HG02938 (cell line): Measurements from ENCODE around the gene CEP44.

ENCODE experiments used
- ATAC-seq: cut with Tn5 transposase; IDR thresholded peaks from one replicate; pipeline ENCODE4 v1.9.1; 2021; ENCODE audit warnings: mild to moderate bottlenecking, moderate library complexity; ENCODE audit not compliant: unreplicated experiment

Gene CEP44, protein sequence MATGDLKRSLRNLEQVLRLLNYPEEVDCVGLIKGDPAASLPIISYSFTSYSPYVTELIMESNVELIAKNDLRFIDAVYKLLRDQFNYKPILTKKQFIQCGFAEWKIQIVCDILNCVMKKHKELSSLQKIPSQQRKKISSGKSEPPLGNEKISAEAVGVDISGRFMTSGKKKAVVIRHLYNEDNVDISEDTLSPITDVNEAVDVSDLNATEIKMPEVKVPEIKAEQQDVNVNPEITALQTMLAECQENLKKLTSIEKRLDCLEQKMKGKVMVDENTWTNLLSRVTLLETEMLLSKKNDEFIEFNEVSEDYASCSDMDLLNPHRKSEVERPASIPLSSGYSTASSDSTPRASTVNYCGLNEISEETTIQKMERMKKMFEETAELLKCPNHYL

DNA sequence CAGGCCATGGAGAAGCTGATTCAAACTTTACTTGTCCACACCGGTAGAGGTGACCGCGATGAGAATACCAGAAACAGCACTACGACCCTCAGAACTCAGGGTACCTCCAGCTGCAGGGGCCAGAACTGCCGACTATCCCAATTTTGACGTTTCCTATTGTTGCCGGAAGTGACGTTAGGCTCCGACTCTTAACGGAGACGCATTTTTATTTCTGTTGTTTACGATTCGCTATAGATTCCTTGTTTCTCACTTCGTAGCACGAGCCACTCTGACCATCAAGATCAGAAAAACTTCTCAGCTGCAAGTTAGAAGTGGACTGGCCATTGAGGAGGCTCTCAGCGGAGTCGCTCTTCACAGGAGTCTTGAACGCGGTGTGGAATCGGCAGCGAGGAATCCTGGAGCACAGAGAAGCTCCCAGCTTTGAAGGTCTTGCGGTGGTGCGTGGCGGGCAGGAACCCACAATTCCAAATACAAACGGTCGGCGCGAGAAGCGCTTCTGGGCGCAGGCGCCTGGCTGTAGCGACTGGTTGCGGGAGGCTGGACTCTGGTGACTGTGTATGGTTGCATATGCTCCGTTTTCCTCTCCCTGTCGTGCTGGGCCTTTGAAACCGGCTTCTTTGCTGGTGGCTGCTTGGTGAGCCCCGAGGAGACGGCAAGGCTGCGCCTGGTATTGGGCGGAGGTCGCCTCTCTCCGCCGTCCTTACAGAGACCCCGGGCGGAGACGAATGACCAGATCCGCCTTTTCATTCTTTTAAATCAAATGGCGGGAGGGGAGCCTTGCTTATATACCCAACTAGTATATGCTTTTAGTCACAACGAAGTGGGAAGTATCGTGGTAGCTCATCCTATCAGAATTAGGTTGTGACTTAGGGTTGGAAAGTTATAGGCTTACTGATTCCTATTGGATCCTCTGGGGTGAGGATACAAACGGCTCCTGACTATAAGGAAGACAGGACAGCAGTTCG is at the start of gene CEP44, which contains the start of gene FBXO8:
Gene CEP44, plus strand, starts transcription at position 405 of the 965 bp plus-strand sequence. CDS start 15,211 bp downstream, outside the sequence.
Gene FBXO8, minus strand, starts transcription at position 161 of the 965 bp plus-strand sequence. CDS start 20,575 bp downstream, outside the sequence.
- peak; percentile 51 for ATAC-seq

DNA sequence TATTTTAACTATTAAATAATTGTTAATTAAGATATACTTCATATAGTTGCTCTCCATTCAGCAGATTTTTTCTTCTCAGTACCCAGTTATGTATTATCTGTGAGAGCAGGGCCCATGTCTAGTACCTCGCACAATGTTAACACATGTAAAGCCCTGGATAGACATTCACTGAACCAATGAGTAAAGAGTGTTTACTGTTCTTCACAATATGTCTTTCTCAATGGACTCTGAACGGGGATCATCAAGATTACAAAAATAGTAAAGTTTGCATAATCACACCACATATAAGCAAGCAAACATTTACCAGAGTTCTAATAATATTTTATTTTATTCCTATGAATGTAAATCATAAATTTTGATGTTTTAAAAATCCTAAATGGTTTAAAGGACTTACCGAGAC is 47.4 kb upstream of the CEP44 start:
- no peak for ATAC-seq

DNA sequence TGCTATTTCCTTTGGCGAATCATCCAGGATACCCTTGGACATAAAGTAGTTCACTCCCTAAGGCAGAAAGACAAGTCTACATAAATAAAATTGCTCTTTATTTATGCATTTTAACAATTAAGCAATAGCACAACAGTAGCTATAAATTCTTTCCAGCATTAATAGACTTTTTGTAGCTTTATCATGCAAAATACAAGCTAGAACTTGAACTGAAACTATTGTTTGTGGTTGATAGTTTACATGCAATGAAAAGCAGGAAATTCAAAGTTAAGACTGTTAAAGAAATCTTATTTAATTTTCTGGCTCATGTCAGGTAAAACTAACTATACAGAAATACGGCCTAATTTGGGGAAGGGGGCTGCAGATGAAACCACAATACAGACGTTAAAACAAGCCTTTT is 42.5 kb upstream of the CEP44 start:
- no peak for ATAC-seq

DNA sequence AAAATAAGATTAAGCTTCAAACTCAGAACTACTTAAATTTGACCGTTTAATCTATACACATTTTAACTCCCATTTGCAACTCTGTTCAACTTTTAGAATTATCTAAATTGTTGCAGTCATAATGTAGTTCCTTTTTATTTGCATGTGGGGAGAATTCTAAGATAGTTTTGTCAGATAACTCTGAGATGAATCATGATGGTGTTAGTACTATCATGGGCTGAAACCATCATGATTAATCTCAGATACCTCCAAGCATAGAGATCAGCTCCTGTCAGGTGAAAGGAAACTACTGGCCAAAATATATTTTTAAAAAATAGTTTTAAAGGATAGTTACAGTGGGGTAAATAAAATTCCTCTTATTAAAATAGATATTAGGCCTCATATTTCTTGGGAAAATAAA is 39.3 kb upstream of the CEP44 start:
- ATAC-seq, result peak; percentile 91

DNA sequence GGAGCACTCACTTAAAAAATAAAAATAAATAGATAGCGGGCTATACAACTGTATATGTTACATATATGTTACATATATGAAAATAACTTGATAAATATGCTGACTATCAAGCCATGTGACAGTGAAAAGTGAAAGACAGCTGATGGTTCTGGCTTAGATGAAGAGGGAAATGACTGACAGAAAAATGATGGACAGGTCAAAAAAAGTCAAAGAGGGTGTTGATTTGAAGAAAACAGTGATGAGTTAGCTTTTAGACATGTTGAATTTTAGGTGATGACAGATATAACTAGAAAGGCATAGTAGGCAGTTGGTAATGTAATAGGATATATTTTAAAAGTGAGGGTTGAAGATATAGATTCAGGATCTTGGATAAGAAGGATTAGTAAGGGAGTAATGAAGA is 38.0 kb upstream of the CEP44 start:
- no peak for ATAC-seq

DNA sequence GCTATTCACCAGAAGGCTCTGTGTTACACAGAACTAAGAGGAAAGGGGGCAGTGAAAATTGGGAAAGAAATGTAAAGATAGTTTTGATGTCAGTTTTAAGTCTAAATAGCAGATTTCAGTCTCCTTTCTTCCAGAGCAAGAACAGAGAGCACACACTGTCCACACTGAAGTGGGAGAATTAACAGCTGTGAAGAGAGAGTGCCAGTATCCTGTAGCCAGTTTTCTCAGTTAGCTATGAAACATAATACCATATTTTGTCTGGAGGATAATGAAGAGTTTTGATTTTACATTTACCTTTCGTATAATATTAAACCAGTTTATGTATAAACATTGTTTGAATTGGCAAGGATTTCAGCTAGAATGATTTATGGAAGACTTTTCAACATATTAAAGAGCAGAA is 35.3 kb upstream of the CEP44 start:
- ATAC-seq, result no peak

DNA sequence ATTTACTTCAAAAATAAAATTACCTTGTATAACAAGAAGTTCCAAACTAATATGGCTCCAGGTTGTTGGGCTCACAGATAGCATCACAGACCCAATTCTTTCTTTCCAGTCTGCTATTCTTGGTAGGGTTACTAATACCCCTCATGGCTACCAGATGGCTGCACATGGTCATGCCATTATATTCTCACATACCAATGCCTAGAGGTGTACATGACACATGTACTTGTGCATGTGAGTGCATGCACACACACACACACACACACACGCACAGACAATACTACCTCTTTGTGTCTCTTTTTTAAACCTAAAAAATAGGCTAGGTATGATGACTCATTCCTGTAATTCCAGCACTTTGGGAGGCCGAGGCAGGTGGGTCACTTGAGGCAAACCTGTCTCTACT is 31.3 kb upstream of the CEP44 start:
- ATAC-seq, result no peak

DNA sequence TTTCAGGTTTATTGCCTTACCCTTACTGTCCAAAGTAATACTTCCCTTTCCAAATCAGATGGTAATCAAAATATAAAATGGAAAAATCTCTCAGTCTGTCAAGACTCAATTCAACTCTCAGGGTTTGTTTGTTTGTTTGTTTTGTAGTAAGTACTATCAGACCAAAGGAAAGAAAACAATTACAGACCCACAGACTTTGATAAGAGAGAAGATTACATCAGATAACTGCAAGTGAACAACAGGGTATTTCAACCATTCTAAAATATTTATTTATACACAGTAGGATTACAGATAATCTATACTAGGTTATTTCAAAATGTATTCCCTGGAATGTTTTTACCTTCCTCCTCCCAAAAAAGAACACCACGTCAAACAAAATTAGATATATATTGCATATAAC is 29.1 kb upstream of the CEP44 start:
- no peak for ATAC-seq

DNA sequence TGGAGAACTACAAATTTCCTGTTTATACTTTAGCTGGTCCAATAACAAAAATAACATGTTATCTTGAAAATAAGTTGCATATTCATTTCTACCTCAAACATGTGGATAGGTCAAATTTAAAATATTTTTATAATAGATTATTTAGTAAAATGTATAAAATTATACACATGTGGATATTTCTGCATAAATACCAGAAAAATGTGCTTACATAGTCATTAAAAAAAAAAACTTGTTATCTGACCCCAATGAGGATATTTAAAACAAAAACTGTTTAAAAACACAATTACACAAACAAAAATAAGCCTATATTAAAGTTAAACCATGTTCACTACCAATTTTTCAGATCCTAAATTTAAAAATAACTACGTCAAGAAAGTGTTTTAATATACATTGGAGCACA is 28.3 kb upstream of the CEP44 start:
- ATAC-seq, result no peak

DNA sequence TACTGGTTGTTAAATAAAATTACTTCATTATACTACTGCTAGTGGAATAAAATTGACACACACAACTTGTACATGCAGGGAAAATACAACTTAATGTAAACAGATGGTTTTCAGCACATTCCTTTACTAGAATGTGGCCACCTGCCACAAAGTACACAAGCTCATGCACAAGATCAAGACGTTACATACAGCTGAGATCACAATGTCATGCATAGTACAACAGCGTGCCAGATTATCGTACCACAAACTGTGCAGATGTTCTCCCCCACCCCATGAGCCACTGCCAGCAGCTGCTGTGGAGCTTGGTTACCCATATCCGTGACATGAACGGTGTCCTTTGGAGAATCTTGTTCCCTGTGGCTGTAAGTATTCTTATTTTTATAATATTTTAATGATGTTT is 27.9 kb upstream of the CEP44 start:
- no peak for ATAC-seq

DNA sequence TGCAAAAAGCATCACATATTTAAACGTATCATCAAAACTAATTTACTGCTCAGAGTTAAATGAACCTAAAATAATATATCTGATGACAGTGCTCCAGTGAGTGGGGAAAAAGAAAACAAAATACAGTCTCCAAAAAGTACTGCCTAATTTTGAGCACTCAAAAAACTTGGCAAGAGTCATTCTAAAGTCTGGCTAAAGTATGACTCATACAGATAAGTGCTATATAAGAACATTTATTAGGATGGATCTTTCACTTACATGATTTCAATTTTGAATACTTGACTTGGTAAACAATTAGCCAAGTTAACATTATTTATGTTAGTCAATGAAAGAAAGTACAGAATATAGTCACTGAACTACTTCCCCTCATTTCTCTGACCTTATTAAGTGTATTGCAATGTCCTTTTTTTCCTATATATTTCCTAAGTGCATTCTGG is 27.4 kb upstream of the CEP44 start:
- no peak for ATAC-seq

DNA sequence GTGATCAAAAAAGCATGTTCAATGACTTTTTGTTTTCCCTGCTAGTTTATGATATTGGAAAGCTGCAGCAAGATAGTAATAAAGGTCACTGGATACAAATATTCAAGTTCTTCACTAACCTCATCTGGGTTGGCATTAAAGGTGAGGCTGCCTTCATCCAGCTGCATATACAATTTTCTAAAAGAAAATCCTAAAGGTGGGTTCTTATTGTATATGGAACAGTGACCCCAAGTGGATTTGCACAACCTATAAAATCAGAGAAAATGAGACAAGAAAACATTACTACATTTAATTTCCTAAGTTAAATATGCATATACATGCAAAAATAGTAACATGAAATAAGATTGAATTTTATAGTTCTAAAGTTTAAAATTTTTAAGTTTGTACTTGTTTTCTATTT is 24.1 kb upstream of the CEP44 start:
- no peak for ATAC-seq

DNA sequence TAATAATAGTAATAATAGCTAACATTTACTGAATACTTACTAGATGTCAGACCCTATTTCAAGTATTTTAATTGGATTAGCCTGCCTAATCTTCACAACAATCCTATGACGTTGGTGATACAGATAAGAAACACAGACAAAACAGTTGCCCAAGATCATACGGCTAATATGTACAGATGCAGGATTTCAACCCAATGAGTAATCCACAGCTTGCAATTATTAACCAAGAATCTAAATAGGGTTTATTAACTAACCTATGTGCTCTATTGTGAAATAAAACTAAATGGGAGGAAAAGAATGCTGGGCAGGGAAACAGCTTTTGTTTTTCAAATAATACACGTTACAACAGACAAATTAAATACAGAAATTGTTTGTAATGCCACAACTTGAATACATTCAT is 23.6 kb upstream of the CEP44 start:
- peak; percentile 76 for ATAC-seq

DNA sequence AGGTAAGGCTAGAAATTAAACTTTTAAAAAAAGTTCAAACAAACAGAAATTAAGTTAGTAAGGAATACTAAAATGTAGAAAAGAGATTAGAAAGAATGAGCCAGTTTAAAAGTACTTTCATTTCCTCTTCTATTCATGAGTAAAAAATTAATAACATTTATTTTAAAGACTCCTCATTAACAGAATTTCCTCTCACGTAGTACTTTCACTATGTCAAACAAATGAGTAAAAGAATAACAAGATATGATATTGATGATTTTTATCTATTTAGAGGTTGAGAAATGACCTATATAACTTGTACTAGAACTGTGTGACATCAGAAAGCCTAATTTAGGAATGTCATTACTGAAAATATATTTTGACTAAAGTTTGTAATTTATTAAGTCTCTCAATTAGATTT is 22.3 kb upstream of the CEP44 start:
- peak; percentile 44 for ATAC-seq

DNA sequence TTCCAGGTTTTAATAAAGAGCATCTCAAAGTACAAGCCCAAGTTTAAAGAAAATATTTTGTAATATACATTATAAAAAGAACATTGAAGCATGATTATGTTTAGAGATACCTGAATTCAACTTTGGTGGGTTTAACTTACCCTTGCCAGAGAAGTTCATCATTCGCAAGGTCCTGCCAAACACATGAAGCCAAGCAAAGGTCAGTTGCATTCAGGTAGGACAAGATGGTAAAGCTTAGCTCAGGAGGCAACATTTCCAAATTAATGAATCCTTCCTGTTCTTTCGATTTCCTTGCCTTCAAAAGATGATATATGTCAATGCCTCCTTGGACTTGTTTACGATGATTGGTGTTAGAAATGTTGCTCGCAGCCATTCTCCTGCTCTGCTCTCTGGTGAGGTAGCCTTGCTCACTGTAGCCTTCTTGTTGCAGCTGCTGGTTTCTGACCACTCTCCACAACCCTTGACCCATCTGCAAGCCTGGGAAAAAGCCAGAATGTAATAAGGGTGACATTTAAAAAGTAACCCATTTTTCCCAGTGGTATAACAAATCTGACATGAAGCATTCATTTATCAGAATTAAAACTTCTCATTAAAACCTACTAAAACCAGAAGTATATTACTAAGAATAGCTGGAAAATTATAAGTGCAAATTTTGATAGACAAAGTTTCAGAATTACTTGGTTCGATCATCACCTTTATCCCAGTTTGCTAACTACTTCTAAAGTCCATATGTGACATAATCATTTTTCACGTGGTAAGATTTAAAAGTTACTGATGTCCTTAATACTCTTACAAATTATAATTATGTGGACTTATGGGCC is 20.9 kb upstream of the CEP44 start:
- no peak for ATAC-seq

DNA sequence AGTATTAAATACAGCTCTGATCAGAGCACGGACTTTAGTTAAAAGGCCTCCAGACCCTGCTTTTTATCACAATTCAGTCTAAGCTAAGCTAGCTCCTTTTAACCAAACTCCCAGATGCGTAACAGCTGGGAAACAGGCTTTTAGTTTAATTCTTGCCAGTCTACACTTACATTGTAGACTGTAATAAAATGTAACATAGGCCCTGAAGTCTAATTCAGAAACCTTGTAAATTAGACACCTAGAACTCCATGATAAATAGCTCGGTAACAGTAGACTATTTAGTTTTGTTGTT is 20.3 kb upstream of the CEP44 start:
- no peak for ATAC-seq

DNA sequence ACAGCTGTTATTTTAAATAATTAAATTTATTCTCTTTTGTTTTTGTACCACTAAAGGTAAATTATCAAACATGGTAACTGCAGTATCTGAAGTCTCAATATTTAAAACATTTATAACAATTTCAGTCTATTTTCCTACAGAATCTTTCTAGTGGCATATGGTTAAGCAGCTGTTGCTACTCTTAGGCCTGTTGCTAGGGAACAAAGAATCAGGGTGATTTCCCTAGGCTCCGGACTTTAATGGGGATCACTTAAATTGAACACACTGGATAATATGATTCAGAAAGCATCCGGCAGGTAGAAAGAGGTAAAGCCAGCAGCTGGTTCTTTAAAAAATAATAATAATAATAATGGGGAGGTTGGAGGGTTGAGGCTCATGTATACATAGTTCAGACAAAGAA is 17.8 kb upstream of the CEP44 start:
- ATAC-seq, result no peak

DNA sequence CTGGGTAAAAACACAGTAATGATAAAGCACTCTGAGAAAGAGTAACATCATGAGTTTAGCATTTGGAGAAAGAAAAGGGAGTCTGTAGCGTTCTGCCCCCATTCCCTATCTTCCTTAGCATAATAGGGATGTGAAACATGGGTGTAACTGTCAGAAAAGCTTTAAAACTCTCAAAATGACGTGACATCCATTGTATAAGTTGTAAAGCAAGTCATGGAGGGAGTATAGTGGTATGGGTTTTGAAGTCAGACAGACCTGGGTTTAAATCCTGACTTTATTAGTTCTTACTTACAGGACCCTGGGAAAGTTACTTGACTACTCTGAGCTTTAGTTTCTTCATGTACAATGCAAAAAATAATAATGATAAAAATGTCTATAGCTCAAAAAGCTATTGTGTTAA is 17.3 kb upstream of the CEP44 start:
- ATAC-seq, result no peak

DNA sequence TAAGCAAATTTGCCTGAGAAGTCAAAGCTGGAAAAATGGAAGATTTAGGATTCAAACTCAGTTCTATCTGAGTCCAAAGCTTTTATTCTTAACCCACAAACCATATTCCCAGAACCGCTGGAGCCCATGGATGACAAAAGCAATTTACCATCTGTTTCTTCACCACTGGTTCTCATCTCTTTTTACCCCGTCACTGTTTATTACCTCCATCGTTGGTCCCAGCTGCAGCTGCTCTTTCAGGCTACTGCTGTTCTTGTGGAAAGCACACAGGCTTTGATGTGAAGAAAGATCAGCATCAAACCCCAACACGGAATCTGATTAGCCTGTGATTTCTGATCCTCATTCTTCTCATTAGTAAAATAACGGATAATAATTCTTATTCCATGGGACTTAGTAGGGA is 9.8 kb upstream of the CEP44 start:
- ATAC-seq, result no peak

DNA sequence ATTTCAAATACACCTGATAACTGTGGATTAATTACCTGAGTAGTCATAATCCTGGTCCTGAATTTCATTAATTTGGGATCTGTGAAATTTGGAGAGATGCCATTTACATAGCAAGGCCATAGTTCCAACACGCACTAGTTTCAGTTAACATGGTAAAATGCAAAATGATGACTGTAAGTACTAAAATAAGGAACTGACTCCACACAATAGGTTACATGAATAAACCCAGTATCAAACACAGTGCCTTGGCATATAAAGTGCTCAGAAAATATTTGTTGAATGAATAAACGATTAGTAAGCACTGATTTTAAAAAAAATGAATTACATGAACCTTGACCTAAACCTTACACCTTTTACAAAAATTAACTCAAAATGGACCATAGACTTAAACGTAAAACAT is 9.3 kb upstream of the CEP44 start:
- ATAC-seq, result no peak

DNA sequence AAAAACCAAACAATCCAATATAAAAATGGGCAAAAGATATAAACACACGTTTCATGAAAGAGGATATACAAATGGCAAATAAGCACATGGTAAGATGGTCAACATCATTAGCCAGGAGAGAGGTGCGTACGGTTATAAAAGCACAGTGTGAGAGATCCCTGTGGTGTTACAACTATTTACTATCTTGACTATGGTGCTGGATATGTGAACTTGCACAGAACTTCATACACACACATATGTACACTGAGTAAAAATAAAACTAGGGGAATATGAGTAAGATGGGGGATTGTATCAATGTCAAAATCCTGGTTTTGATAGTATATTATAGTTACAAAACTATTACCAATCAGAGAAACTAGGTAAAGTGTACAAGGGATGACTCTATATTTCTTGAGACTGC is 8.6 kb upstream of the CEP44 start:
- no peak for ATAC-seq
